WTC11 (cell line): ENCODE results near the gene PTPN3. TPM values are rescaled to one million over a fixed set of nuclear protein-coding genes. Genes with fewer than 3 reads are reported as not detected.

Source experiments
- ATAC-seq: fragments of 200-7000 bp; cut with Tn5 transposase; 2 replicates; pipeline ENCODE4 v1.10.0; 2021; ENCODE audit warnings: mild to moderate bottlenecking, moderate library complexity
- CTCF ChIA-PET: fragments of 300-600 bp; sonication (Branson Sonifier 250); formaldehyde crosslinking; loops from one replicate; lab custom pipeline; 2021; ENCODE audit warnings: antibody characterized with exemption; lab: Charles Lee
- POLR2A ChIA-PET: fragments of 350-600 bp; sonication (Branson Sonifier 250); formaldehyde crosslinking; loops from one replicate; lab custom pipeline; 2021; ENCODE audit warnings: antibody characterized with exemption; lab: Charles Lee
- DNase-seq: peaks from one replicate; pipeline ENCODE4 v3.0.0; 2021; ENCODE audit warnings: low spot score
- H3K27ac Mint-ChIP-seq: 2 replicates; pipeline ENCODE4 v1.8.0; 2021; ENCODE audit warnings: mixed read lengths
- H3K27me3 Mint-ChIP-seq: 2 replicates; pipeline ENCODE4 v1.8.0; 2021; ENCODE audit warnings: low read depth, mild to moderate bottlenecking, moderate library complexity, mixed read lengths
- H3K36me3 Mint-ChIP-seq: 2 replicates; pipeline ENCODE4 v1.8.0; 2021; ENCODE audit warnings: mixed read lengths
- H3K4me1 Mint-ChIP-seq: 2 replicates; pipeline ENCODE4 v1.8.0; 2022; ENCODE audit warnings: mixed read lengths
- H3K4me3 Mint-ChIP-seq: 2 replicates; pipeline ENCODE4 v1.8.0; 2021; ENCODE audit warnings: mild to moderate bottlenecking, moderate library complexity, mixed read lengths
- H3K9me3 Mint-ChIP-seq: 2 replicates; pipeline ENCODE4 v1.8.0; 2021; ENCODE audit warnings: mixed read lengths
- CREB1 ChIP-seq: sonication (generic); formaldehyde crosslinking; IDR thresholded peaks from 2 replicates; pipeline ENCODE4 v1.8.0; 2023; ENCODE audit warnings: mild to moderate bottlenecking, missing genetic modification reagents
- E2F5 ChIP-seq: sonication (generic); formaldehyde crosslinking; IDR thresholded peaks from 2 replicates; pipeline ENCODE4 v1.8.1; 2022; ENCODE audit warnings: mild to moderate bottlenecking, moderate library complexity, missing genetic modification reagents
- ERG ChIP-seq: fragments of 250-450 bp; sonication (Bioruptor Pico); IDR thresholded peaks from 2 replicates; pipeline ENCODE4 v1.8.0; 2021; ENCODE audit warnings: mild to moderate bottlenecking
- ETV6 ChIP-seq: sonication (generic); formaldehyde crosslinking; IDR thresholded peaks from 2 replicates; pipeline ENCODE4 v1.8.1; 2022; ENCODE audit warnings: mild to moderate bottlenecking, missing genetic modification reagents
- FOXP1 ChIP-seq: sonication (generic); formaldehyde crosslinking; IDR thresholded peaks from 2 replicates; pipeline ENCODE4 v1.8.0; 2022; ENCODE audit warnings: missing genetic modification reagents, mild to moderate bottlenecking, moderate library complexity, borderline replicate concordance
- GABPB1 ChIP-seq: sonication (generic); formaldehyde crosslinking; IDR thresholded peaks from 2 replicates; pipeline ENCODE4 v1.8.1; 2023; ENCODE audit warnings: mild to moderate bottlenecking, missing genetic modification reagents
- GRHL2 ChIP-seq: fragments of 250-450 bp; sonication (Bioruptor Pico); IDR thresholded peaks from 2 replicates; pipeline ENCODE4 v1.8.0; 2022; ENCODE audit warnings: mild to moderate bottlenecking, moderate library complexity; ENCODE audit not compliant: insufficient replicate concordance, severe bottlenecking
- GTF2I ChIP-seq: fragments of 250-450 bp; sonication (Bioruptor Pico); conservative IDR thresholded peaks from 2 replicates; pipeline ENCODE4 v1.4.0; 2021; ENCODE audit warnings: mild to moderate bottlenecking
- KAT7 ChIP-seq: sonication (generic); formaldehyde crosslinking; IDR thresholded peaks from 2 replicates; pipeline ENCODE4 v1.8.1; 2023; ENCODE audit warnings: missing genetic modification reagents, mild to moderate bottlenecking, borderline replicate concordance
- MLX ChIP-seq: sonication (generic); formaldehyde crosslinking; IDR thresholded peaks from 2 replicates; pipeline ENCODE4 v1.8.1; 2023; ENCODE audit warnings: mild to moderate bottlenecking, missing genetic modification reagents, moderate library complexity
- SMAD3 ChIP-seq: sonication (generic); formaldehyde crosslinking; IDR thresholded peaks from 2 replicates; pipeline ENCODE4 v1.8.0; 2022; ENCODE audit warnings: missing genetic modification reagents, mild to moderate bottlenecking, borderline replicate concordance
- SMAD4 ChIP-seq: sonication (generic); formaldehyde crosslinking; IDR thresholded peaks from 2 replicates; pipeline ENCODE4 v1.8.0; 2022; ENCODE audit warnings: mild to moderate bottlenecking, missing genetic modification reagents
- SOX15 ChIP-seq: fragments of 250-450 bp; sonication (Bioruptor Pico); IDR thresholded peaks from 2 replicates; pipeline ENCODE4 v1.9.0; 2021; ENCODE audit warnings: mild to moderate bottlenecking
- TCF7 ChIP-seq: sonication (generic); formaldehyde crosslinking; IDR thresholded peaks from 2 replicates; pipeline ENCODE4 v1.8.0; 2022; ENCODE audit warnings: mild to moderate bottlenecking, low read depth, missing genetic modification reagents, moderate library complexity
- TP53 ChIP-seq: sonication (generic); formaldehyde crosslinking; IDR thresholded peaks from 2 replicates; pipeline ENCODE4 v1.8.1; 2023; ENCODE audit warnings: mild to moderate bottlenecking, missing genetic modification reagents
- ZBTB21 ChIP-seq: sonication (generic); formaldehyde crosslinking; IDR thresholded peaks from 2 replicates; pipeline ENCODE4 v1.8.1; 2023; ENCODE audit warnings: mild to moderate bottlenecking, missing genetic modification reagents, borderline replicate concordance
- ZNF416 ChIP-seq: fragments of 250-450 bp; sonication (Bioruptor Pico); IDR thresholded peaks from 2 replicates; pipeline ENCODE4 v1.9.0; 2021; ENCODE audit warnings: mild to moderate bottlenecking, inconsistent platforms
- ZNF671 ChIP-seq: fragments of 250-450 bp; sonication (Bioruptor Pico); IDR thresholded peaks from 2 replicates; pipeline ENCODE4 v1.8.0; 2021; ENCODE audit warnings: mild to moderate bottlenecking
- ZSCAN18 ChIP-seq: fragments of 250-450 bp; sonication (Bioruptor Pico); IDR thresholded peaks from 2 replicates; pipeline ENCODE4 v2.1.2; 2022; ENCODE audit warnings: mild to moderate bottlenecking, moderate library complexity
- total RNA-seq: library from RNA; stranded (reverse); gene quantifications from 3 replicates; pipeline ENCODE4 v1.2.3, GENCODE V29; 2021
- TF ChIP-seq, protein P1 (sequence below): sonication (generic); formaldehyde crosslinking; IDR thresholded peaks from 2 replicates; pipeline ENCODE4 v1.8.0; 2022; ENCODE audit warnings: missing genetic modification reagents
- TF ChIP-seq, protein P2 (sequence below): sonication (generic); formaldehyde crosslinking; IDR thresholded peaks from 2 replicates; pipeline ENCODE4 v1.8.1; 2023; ENCODE audit warnings: mild to moderate bottlenecking, missing genetic modification reagents

Gene PTPN3
- total RNA-seq, 1 experiment from 2014 or later = 1.7 TPM

GRCh38 chr9:109428854-109429253 is 69.3 kb downstream of the PTPN3 start (continued):
- TF ChIP-seq ZSCAN18 (no peak), CREB1 (CRISPR knock-in tag) (no peak), GRHL2 (CRISPR knock-in tag) (no peak)

- Mint-ChIP-seq H3K4me1 (no peaks in the 10 kb centered on the region), H3K27me3 (no peaks in the 10 kb centered on the region), H3K36me3 (no peaks in the 10 kb centered on the region), H3K27ac (no peak overlapping the region), H3K4me3 (no peak overlapping the region), H3K9me3 (peaks cover 5% of the 10 kb centered on the region)
- no peak for TF ChIP-seq MLX (CRISPR knock-in tag)
- TF ChIP-seq ZNF416 (CRISPR knock-in tag) = no peak
- TF ChIP-seq SMAD3 (CRISPR knock-in tag) = no peak
- no peak for TF ChIP-seq TP53 (CRISPR knock-in tag)
- TF ChIP-seq, protein P1, sequence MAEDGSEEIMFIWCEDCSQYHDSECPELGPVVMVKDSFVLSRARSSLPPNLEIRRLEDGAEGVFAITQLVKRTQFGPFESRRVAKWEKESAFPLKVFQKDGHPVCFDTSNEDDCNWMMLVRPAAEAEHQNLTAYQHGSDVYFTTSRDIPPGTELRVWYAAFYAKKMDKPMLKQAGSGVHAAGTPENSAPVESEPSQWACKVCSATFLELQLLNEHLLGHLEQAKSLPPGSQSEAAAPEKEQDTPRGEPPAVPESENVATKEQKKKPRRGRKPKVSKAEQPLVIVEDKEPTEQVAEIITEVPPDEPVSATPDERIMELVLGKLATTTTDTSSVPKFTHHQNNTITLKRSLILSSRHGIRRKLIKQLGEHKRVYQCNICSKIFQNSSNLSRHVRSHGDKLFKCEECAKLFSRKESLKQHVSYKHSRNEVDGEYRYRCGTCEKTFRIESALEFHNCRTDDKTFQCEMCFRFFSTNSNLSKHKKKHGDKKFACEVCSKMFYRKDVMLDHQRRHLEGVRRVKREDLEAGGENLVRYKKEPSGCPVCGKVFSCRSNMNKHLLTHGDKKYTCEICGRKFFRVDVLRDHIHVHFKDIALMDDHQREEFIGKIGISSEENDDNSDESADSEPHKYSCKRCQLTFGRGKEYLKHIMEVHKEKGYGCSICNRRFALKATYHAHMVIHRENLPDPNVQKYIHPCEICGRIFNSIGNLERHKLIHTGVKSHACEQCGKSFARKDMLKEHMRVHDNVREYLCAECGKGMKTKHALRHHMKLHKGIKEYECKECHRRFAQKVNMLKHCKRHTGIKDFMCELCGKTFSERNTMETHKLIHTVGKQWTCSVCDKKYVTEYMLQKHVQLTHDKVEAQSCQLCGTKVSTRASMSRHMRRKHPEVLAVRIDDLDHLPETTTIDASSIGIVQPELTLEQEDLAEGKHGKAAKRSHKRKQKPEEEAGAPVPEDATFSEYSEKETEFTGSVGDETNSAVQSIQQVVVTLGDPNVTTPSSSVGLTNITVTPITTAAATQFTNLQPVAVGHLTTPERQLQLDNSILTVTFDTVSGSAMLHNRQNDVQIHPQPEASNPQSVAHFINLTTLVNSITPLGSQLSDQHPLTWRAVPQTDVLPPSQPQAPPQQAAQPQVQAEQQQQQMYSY (CRISPR knock-in tag) = no peak
- no peak for TF ChIP-seq ZNF671 (CRISPR knock-in tag)
- no peak for TF ChIP-seq GTF2I
- TF ChIP-seq KAT7 (CRISPR knock-in tag) = no peak
- TF ChIP-seq ZBTB21 = no peak
- TF ChIP-seq, protein P2, sequence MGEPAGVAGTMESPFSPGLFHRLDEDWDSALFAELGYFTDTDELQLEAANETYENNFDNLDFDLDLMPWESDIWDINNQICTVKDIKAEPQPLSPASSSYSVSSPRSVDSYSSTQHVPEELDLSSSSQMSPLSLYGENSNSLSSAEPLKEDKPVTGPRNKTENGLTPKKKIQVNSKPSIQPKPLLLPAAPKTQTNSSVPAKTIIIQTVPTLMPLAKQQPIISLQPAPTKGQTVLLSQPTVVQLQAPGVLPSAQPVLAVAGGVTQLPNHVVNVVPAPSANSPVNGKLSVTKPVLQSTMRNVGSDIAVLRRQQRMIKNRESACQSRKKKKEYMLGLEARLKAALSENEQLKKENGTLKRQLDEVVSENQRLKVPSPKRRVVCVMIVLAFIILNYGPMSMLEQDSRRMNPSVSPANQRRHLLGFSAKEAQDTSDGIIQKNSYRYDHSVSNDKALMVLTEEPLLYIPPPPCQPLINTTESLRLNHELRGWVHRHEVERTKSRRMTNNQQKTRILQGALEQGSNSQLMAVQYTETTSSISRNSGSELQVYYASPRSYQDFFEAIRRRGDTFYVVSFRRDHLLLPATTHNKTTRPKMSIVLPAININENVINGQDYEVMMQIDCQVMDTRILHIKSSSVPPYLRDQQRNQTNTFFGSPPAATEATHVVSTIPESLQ (CRISPR knock-in tag) = no peak
- ATAC-seq = no peak
- no peak for DNase-seq
- ChIA-PET CTCF (interaction anchor here (0.8 to 1.7 kb wide), 4 partner anchors 13 to 42 kb away, joined by 3 to 10 read pairs (median 4); no protein-coding TSS in a partner anchor), POLR2A (no interaction called here)
Observed at GRCh38 chr9:109427886-109428285, 70.2 kb downstream of the PTPN3 start.

DNA sequence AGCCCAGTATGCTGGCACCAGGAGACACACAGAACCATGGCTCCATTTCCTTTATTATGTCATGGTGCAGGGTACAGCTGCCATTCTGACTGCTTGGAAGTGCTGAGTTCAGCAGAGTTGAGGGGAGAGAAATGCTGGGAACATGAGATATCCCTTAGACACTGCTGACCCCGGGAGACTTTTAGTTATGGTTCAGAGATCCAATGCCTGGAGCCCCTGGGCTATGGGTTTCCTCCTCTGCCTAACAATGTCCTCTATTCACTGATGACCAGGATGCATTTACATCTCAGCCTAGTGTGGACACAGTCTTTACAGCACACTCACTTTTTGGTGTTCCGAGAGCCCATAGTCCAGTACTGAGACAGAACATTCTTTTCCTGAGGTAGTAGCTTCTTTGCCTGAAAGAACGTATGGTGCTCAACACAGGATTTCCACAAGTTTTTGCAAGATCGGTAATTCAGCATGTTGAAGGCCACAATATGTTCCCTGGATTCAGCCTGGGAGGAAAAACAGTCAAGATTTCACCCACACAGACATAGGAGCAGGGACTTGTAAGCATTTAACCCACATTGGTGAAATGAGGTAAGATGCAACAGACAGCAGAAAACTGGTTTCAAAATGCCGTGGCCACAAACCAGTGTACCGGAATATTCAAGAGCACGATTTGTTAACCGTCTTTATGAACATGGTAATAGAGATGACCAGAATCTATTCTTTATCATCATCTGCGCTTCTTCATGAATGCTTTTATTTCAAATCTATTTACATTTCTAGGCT is 71.3 kb downstream of the PTPN3 start:
- ChIA-PET CTCF (no interaction called here), POLR2A (no interaction called here)
- Mint-ChIP-seq H3K4me1 (no peaks in the 10 kb centered on the region), H3K36me3 (no peaks in the 10 kb centered on the region), H3K27ac (no peak overlapping the region), H3K9me3 (no peaks in the 10 kb centered on the region), H3K4me3 (no peak overlapping the region), H3K27me3 (no peaks in the 10 kb centered on the region)
- ATAC-seq (no peak), DNase-seq (no peak)
- no peak for TF ChIP-seq GABPB1
- TF ChIP-seq ERG = no peak
- no peak for TF ChIP-seq SMAD4 (CRISPR knock-in tag)
- TF ChIP-seq, protein P2 (CRISPR knock-in tag) = no peak
- no peak for TF ChIP-seq ETV6 (CRISPR knock-in tag)
- TF ChIP-seq GRHL2 (CRISPR knock-in tag) = no peak
- no peak for TF ChIP-seq TCF7 (CRISPR knock-in tag)
- TF ChIP-seq SOX15 = no peak
- TF ChIP-seq FOXP1 (CRISPR knock-in tag) = no peak
- no peak for TF ChIP-seq E2F5 (CRISPR knock-in tag)
